Naive thymus-derived CD4-positive, alpha-beta T cell (primary cell): Measurements from ENCODE around the gene TRUB1. TPM values are rescaled to one million over a fixed set of nuclear protein-coding genes. Genes with fewer than 3 reads are reported as not detected.
A peak's percentile ranks its signal among the peaks of the same experiment; 100 is the strongest.

Experiments used
- ATAC-seq: fragments of 150-1000 bp; cut with Tn5 transposase; 2 replicates; pipeline ENCODE4 v1.10.0; 2021; ENCODE audit warnings: mild to moderate bottlenecking, moderate library complexity
- CTCF ChIA-PET: fragments of 350-600 bp; sonication (Branson Sonifier 250); formaldehyde crosslinking; loops from one replicate; lab custom pipeline; 2021; ENCODE audit warnings: antibody characterized with exemption; lab: Charles Lee
- POLR2A ChIA-PET: fragments of 350-600 bp; sonication (Branson Sonifier 250); formaldehyde crosslinking; loops from one replicate; lab custom pipeline; 2021; ENCODE audit warnings: antibody characterized with exemption, inconsistent platforms; lab: Charles Lee
- DNase-seq, 9 donors: peaks; one replicate each; pipeline versions ENCODE4 v3.0.0 to v3.0.0-alpha.2; 2020 to 2022; ENCODE audit warnings: mixed read lengths in 1 of 9
- H3K27ac ChIP-seq: one replicate; pipeline ENCODE4 v1.7.0; 2013; ENCODE audit warnings: mild to moderate bottlenecking, low read depth, low read length, moderate library complexity
- H3K27me3 ChIP-seq, 2 donors: one replicate each; pipeline ENCODE4 v1.7.0; 2013; ENCODE audit warnings: low read length in 2 of 2, mild to moderate bottlenecking in 2 of 2, moderate library complexity in 2 of 2; ENCODE audit not compliant: control insufficient read depth in 2 of 2, insufficient read depth in 2 of 2
- H3K36me3 ChIP-seq, 3 experiments: 1 replicate in 2 of 3; 2 replicates in 1 of 3; pipeline ENCODE4 v1.7.0; 2013; ENCODE audit warnings: low read length in 3 of 3, mild to moderate bottlenecking in 3 of 3, moderate library complexity in 1 of 3; ENCODE audit not compliant: insufficient read depth in 3 of 3, control insufficient read depth in 2 of 3
- H3K4me1 ChIP-seq, 2 donors: one replicate each; pipeline ENCODE4 v1.7.0; 2013; ENCODE audit warnings: low read length in 2 of 2, mild to moderate bottlenecking in 2 of 2, moderate library complexity in 1 of 2; ENCODE audit not compliant: control insufficient read depth in 2 of 2, insufficient read depth in 2 of 2
- H3K4me3 ChIP-seq: 2 replicates; pipeline ENCODE4 v1.7.0; 2013; ENCODE audit warnings: mild to moderate bottlenecking, low read length
- H3K9me3 ChIP-seq, 3 experiments: 1 replicate in 2 of 3; 2 replicates in 1 of 3; pipeline ENCODE4 v1.7.0; 2013; ENCODE audit warnings: low read length in 3 of 3; ENCODE audit not compliant: control insufficient read depth in 2 of 3
- H3K27ac Mint-ChIP-seq, 9 donors: one replicate each; pipeline ENCODE4 v1.8.0; 2020 to 2022; ENCODE audit warnings: mixed read lengths in 9 of 9, mild to moderate bottlenecking in 8 of 9, moderate library complexity in 5 of 9, inconsistent platforms in 2 of 9
- H3K27me3 Mint-ChIP-seq, 5 donors: one replicate each; pipeline ENCODE4 v1.8.0; 2021 to 2022; ENCODE audit warnings: mixed read lengths in 5 of 5, mild to moderate bottlenecking in 1 of 5
- H3K36me3 Mint-ChIP-seq, 5 donors: one replicate each; pipeline ENCODE4 v1.8.0; 2020 to 2022; ENCODE audit warnings: mixed read lengths in 5 of 5, mild to moderate bottlenecking in 3 of 5, inconsistent platforms in 1 of 5
- H3K4me1 Mint-ChIP-seq, 7 donors: one replicate each; pipeline ENCODE4 v1.8.0; 2020 to 2022; ENCODE audit warnings: mixed read lengths in 7 of 7, mild to moderate bottlenecking in 3 of 7, inconsistent platforms in 1 of 7
- H3K4me3 Mint-ChIP-seq, 10 donors: one replicate each; pipeline ENCODE4 v1.8.0; 2020 to 2022; ENCODE audit warnings: mild to moderate bottlenecking in 10 of 10, mixed read lengths in 10 of 10, moderate library complexity in 6 of 10, inconsistent platforms in 2 of 10
- H3K9me3 Mint-ChIP-seq, 11 donors: one replicate each; pipeline ENCODE4 v1.8.0; 2020 to 2022; ENCODE audit warnings: mixed read lengths in 11 of 11, mild to moderate bottlenecking in 4 of 11, inconsistent platforms in 1 of 11, moderate library complexity in 1 of 11
- intact Hi-C, 2 donors: fragments of 100-400 bp; cut with micrococcal nuclease; formaldehyde crosslinking; loops; one replicate each; pipeline ENCODE4 v1.15.1; 2023
- polyA plus RNA-seq, 2 donors: library from polyadenylated mRNA; unstranded; fragments of 300-500 nt; fragmentation: Illumina TruSeq; gene quantifications; one replicate each; pipeline ENCODE4 v1.2.3, GENCODE V29; 2021
- total RNA-seq, 6 experiments: library from RNA in 5 of 6; stranded (reverse) in 5 of 6; gene quantifications; 1 replicate in 5 of 6; 2 replicates in 1 of 6; pipeline ENCODE4 v1.2.3 and lab custom pipeline; 2021 to 2026

TRUB1 gene
- total and polyA plus RNA-seq, 7 experiments from 2014 or later = 6.8 to 14.6 (median 11.2) TPM

GRCh38 chr10:114973997-114974396 is 36.0 kb downstream of the TRUB1 start:
- Histone ChIP-seq H3K27ac (no peak overlapping the region), H3K36me3 (peaks cover 0 to 7% (median 0%) of the 10 kb centered on the region in 3 experiments), H3K9me3 (no peaks in the 10 kb centered on the region), H3K4me1 (peaks cover 0 to 10% of the 10 kb centered on the region in 2 donors), H3K4me3 (no peak overlapping the region), H3K27me3 (no peaks in the 10 kb centered on the region)
- POLR2A ChIA-PET = no interaction called here
- Mint-ChIP-seq H3K4me3 (no peak overlapping the region), H3K27me3 (no peaks in the 10 kb centered on the region), H3K4me1 (peaks cover 0 to 18% (median 12%) of the 10 kb centered on the region in 7 donors), H3K36me3 (peaks cover 10 to 38% (median 34%) of the 10 kb centered on the region in 5 donors), H3K27ac (no peak overlapping the region), H3K9me3 (no peaks in the 10 kb centered on the region)
- ATAC-seq (no peak), DNase-seq (no peak)
- CTCF ChIA-PET = no interaction called here
- intact Hi-C loops = no loop called here

GRCh38 chr10:114974625-114975024 is 36.6 kb downstream of the TRUB1 start:
- Histone ChIP-seq H3K27me3 (no peaks in the 10 kb centered on the region), H3K36me3 (peaks cover 0 to 7% (median 0%) of the 10 kb centered on the region in 3 experiments), H3K4me1 (peaks cover 0 to 10% of the 10 kb centered on the region in 2 donors), H3K27ac (no peak overlapping the region), H3K4me3 (no peak overlapping the region), H3K9me3 (no peaks in the 10 kb centered on the region)
- no peaks in the 10 kb centered on the region for H3K27me3 Mint-ChIP-seq
- intact Hi-C loops = no loop called here
- no peaks in the 10 kb centered on the region for H3K9me3 Mint-ChIP-seq
- CTCF ChIA-PET = no interaction called here
- H3K4me1 Mint-ChIP-seq = peaks cover 0 to 15% (median 9%) of the 10 kb centered on the region in 7 donors
- no peak overlapping the region for H3K4me3 Mint-ChIP-seq
- DNase-seq (no peak), ATAC-seq (no peak)
- peak overlapping the region in 1 of 9 donors; percentile 78 for H3K27ac Mint-ChIP-seq
- H3K36me3 Mint-ChIP-seq = peaks cover 10 to 41% (median 36%) of the 10 kb centered on the region in 5 donors
- POLR2A ChIA-PET = no interaction called here

- Histone ChIP-seq H3K27ac (no peak overlapping the region), H3K4me3 (no peak overlapping the region), H3K36me3 (peaks cover 0 to 7% (median 0%) of the 10 kb centered on the region in 3 experiments), H3K4me1 (peaks cover 0 to 6% of the 10 kb centered on the region in 2 donors), H3K27me3 (no peaks in the 10 kb centered on the region), H3K9me3 (no peaks in the 10 kb centered on the region)
- Mint-ChIP-seq H3K4me1 (peaks cover 0 to 12% (median 4%) of the 10 kb centered on the region in 7 donors), H3K9me3 (peaks cover 0 to 2% (median 0%) of the 10 kb centered on the region in 11 donors), H3K36me3 (peaks cover 11 to 45% (median 40%) of the 10 kb centered on the region in 5 donors), H3K27me3 (no peaks in the 10 kb centered on the region), H3K27ac (no peak overlapping the region), H3K4me3 (no peak overlapping the region)
- CTCF ChIA-PET = no interaction called here
- POLR2A ChIA-PET = no interaction called here
- intact Hi-C loops = no loop called here
- ATAC-seq (no peak), DNase-seq (no peak)
Observed at GRCh38 chr10:114975091-114975490, 37.1 kb downstream of the TRUB1 start.

GRCh38 chr10:114982989-114983388 is 45.0 kb downstream of the TRUB1 start:
- H3K4me3 ChIP-seq = no peak overlapping the region
- H3K27me3 Mint-ChIP-seq = no peaks in the 10 kb centered on the region
- H3K9me3 ChIP-seq = peaks cover 0 to 11% (median 0%) of the 10 kb centered on the region in 3 experiments
- peaks cover 8 to 66% (median 31%) of the 10 kb centered on the region in 11 donors for H3K9me3 Mint-ChIP-seq
- DNase-seq (no peak), ATAC-seq (no peak)
- peaks cover 0 to 30% (median 4%) of the 10 kb centered on the region in 3 experiments for H3K36me3 ChIP-seq
- POLR2A ChIA-PET = no interaction called here
- CTCF ChIA-PET = no interaction called here
- no peak overlapping the region for H3K27ac ChIP-seq
- H3K27me3 ChIP-seq = no peaks in the 10 kb centered on the region
- H3K4me3 Mint-ChIP-seq = no peak overlapping the region
- H3K27ac Mint-ChIP-seq = no peak overlapping the region
- no peaks in the 10 kb centered on the region for H3K4me1 ChIP-seq
- intact Hi-C loops = loop anchor here in 1 of 2 donors (10.0 kb wide), 1 partner anchor 88 kb away; no protein-coding TSS in a partner anchor
- H3K4me1 Mint-ChIP-seq = peaks cover 0 to 1% (median 0%) of the 10 kb centered on the region in 7 donors
- H3K36me3 Mint-ChIP-seq = peaks cover 27 to 87% (median 84%) of the 10 kb centered on the region in 5 donors

GRCh38 chr10:114987995-114988394 is 50.0 kb downstream of the TRUB1 start:
- POLR2A ChIA-PET = no interaction called here
- peaks cover 0 to 10% (median 0%) of the 10 kb centered on the region in 3 experiments for H3K36me3 ChIP-seq
- H3K9me3 Mint-ChIP-seq = peaks cover 4 to 44% (median 21%) of the 10 kb centered on the region in 11 donors
- CTCF ChIA-PET = no interaction called here
- no peaks in the 10 kb centered on the region for H3K27me3 Mint-ChIP-seq
- H3K9me3 ChIP-seq = peaks cover 0 to 11% (median 0%) of the 10 kb centered on the region in 3 experiments
- no peaks in the 10 kb centered on the region for H3K4me1 Mint-ChIP-seq
- H3K4me1 ChIP-seq = no peaks in the 10 kb centered on the region
- peaks cover 14 to 76% (median 63%) of the 10 kb centered on the region in 5 donors for H3K36me3 Mint-ChIP-seq
- no peak overlapping the region for H3K4me3 Mint-ChIP-seq
- DNase-seq = no peak
- intact Hi-C loops = loop anchor here in 1 of 2 donors (10.0 kb wide), 1 partner anchor 93 kb away; no protein-coding TSS in a partner anchor
- no peak overlapping the region for H3K27ac ChIP-seq
- no peaks in the 10 kb centered on the region for H3K27me3 ChIP-seq
- no peak overlapping the region for H3K4me3 ChIP-seq
- H3K27ac Mint-ChIP-seq = no peak overlapping the region
- ATAC-seq = no peak

GRCh38 chr10:114990586-114990985 is 52.6 kb downstream of the TRUB1 start:
- Mint-ChIP-seq H3K36me3 (peaks cover 0 to 57% (median 43%) of the 10 kb centered on the region in 5 donors), H3K27ac (no peak overlapping the region), H3K9me3 (peaks cover 0 to 18% (median under 1%) of the 10 kb centered on the region in 11 donors), H3K27me3 (no peaks in the 10 kb centered on the region), H3K4me1 (no peaks in the 10 kb centered on the region), H3K4me3 (no peak overlapping the region)
- ChIA-PET POLR2A (no interaction called here), CTCF (no interaction called here)
- Histone ChIP-seq H3K36me3 (no peaks in the 10 kb centered on the region), H3K9me3 (no peaks in the 10 kb centered on the region), H3K4me3 (no peak overlapping the region), H3K4me1 (no peaks in the 10 kb centered on the region), H3K27ac (no peak overlapping the region), H3K27me3 (no peaks in the 10 kb centered on the region)
- DNase-seq (no peak), ATAC-seq (no peak)
- intact Hi-C loops = no loop called here

- ATAC-seq (no peak), DNase-seq (no peak)
- no peaks in the 10 kb centered on the region for H3K27me3 Mint-ChIP-seq
- ChIA-PET CTCF (no interaction called here), POLR2A (no interaction called here)
- no peaks in the 10 kb centered on the region for H3K4me1 ChIP-seq
- peaks cover 0 to 53% (median 39%) of the 10 kb centered on the region in 5 donors for H3K36me3 Mint-ChIP-seq
- H3K36me3 ChIP-seq = no peaks in the 10 kb centered on the region
- H3K4me3 ChIP-seq = no peak overlapping the region
- no peak overlapping the region for H3K27ac ChIP-seq
- peaks cover 0 to 14% (median 0%) of the 10 kb centered on the region in 11 donors for H3K9me3 Mint-ChIP-seq
- no peaks in the 10 kb centered on the region for H3K27me3 ChIP-seq
- no peaks in the 10 kb centered on the region for H3K9me3 ChIP-seq
- no peak overlapping the region for H3K4me3 Mint-ChIP-seq
- intact Hi-C loops = no loop called here
- H3K4me1 Mint-ChIP-seq = no peaks in the 10 kb centered on the region
- H3K27ac Mint-ChIP-seq = no peak overlapping the region
Observed at GRCh38 chr10:114990991-114991390, 53.0 kb downstream of the TRUB1 start.
